GM18868 (cell line): ENCODE data around the gene LRRC46.

Experiments used
- ATAC-seq: cut with Tn5 transposase; IDR thresholded peaks from one replicate; pipeline ENCODE4 v1.9.1; 2021; ENCODE audit warnings: mild to moderate bottlenecking, moderate library complexity; ENCODE audit not compliant: unreplicated experiment

The LRRC46 gene, protein sequence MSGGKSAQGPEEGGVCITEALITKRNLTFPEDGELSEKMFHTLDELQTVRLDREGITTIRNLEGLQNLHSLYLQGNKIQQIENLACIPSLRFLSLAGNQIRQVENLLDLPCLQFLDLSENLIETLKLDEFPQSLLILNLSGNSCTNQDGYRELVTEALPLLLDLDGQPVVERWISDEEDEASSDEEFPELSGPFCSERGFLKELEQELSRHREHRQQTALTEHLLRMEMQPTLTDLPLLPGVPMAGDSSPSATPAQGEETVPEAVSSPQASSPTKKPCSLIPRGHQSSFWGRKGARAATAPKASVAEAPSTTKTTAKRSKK

DNA sequence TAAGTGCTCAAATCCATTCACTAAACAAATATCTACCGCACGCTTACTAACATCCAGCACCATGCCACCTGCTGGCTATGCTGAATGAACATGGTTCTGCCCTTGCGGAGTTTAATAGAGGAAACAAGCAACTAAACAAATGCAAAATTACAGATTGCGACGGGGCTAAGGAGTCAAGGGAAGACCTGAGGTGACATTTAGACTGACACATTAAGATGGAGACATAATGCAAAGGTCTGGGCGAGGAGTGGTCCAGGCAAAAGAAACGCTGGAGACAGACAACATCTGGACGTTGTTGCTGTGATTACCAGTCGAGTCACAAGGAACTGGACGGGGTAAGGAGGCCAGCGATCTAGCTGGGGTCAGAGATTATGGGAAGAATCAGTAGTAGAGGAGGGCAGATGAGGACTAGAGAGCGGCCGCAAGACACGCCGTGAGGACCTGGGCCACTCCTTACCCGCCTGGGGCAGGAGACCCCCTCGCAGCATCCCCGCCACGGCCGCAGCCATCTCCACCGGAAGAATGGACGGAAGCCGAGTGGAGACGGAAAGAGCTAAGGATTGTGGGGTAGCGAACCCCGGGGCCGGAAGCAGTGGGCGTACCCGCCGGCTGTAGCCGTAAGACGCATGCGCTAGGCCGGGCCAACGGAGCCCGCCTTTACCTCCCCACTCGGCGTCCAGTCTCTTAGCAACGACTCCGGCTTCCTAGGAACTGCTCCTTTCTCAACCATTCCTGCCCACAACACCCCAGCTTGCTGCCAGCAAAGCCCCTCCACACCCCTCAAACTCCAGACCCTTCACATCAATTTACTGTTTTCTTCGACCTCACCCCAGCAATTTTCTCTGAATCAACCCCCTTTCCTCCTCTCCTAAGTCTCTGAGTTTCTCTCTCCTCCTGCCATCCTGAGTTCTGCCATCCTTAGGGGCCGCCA lies at the start of gene LRRC46, which contains the start of gene MRPL10:
LRRC46 (plus strand) TSS at position 668 of the 931 bp plus-strand sequence. CDS start 320 bp downstream, outside the sequence.
MRPL10 (minus strand) TSS at position 539 of the 931 bp plus-strand sequence; CDS start at position 509, 30 bp downstream.
- peak; percentile 85 for ATAC-seq

DNA sequence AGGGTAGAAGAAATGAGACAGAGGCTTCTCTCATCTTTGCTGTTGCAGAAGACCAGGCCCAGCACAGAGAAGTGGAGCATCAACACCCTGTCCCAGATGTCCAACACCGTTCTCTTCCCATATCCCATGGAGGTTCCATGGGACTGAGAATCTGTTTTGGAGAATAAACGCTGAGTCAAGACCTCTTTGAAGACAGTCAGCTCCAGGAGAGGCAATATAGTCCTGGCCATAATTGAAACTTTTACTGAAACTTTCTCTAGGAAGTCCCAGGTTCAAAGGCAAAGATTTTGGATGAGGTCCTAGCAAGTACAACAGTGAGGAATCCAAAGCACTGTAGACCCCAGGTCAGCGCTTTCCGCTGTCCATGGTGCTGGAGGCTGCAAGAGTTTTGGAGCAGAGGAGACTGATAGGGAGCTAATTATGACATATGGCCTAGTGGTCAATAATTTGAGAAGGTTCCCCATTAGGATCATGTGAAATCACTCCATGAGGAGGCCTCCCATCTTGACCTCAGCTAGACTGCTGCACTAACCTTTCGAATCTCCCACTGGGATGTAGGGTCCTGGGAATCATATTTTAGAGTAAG lies 45.8 kb upstream of the LRRC46 start:
- ATAC-seq = no peak

DNA sequence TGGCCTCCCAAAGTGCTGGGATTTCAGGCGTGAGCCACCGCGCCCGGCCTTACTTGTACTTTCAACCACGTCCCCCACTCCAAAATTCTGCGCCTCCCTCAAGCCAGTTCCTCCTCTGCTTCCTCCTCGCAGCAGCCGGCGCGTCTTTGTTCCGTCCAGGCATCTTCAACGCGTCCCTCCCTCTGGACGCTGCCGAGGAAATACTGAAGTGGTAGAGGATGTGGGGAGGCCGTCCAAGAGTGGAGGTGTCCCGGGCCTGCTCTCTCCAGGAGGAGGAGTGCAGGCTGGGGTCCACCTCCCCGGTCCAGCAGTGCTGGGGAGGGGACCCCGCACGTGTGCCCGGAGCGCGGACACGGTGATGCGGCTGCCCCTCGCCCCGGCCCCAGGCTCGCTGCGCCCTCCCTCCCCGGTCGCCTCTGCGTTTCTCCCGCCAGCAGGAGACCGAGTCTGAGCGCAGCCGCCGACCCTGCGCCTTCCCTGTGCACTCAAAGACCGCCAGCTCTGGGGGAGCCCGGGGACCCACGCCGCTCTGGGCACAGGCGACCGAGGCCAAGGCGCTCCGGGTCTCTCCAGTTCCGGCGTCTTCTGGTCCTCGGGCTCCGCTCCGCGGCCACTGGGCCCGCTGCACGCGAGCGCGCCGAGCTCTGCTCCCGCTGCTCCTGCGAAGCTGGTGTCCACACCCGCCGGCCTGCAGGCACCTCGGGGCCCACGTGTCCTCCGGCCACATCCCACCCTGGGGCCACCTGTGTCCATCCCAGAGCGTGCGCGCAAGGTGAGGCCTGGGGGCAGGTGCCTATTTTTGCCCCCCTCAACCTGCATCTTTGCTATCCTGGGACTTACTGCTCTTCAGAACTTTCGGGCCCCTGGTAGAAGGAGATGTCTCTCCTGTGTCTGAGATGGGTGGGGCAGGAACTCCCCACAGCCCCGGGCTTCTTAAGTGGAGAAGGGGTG lies 41.6 kb upstream of the LRRC46 start:
- no peak for ATAC-seq

DNA sequence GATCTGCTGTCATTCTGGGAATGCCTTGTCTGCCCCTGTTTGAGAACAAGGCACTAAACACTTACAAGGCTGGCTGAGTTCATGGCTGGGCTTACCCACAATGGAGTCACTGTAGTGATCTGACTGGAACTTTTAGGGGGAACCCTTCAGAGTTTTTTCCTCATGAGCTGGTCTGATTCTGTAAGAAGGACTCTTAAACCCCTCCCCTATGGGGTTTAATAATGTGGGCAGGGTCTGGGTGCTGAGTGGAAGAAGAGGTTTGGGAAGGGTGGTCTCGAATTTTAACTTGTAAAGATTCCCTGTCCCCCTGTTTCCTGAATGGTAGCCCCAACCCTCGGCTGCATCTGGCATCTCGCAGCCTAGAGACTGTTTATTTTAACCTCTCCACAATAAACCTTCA lies 40.4 kb upstream of the LRRC46 start:
- ATAC-seq = no peak

- no peak for ATAC-seq
These were observed 39.0 kb upstream of the LRRC46 start for GRCh38 chr17:47792457-47792856.

GRCh38 chr17:47792979-47793378 lies 38.5 kb upstream of the LRRC46 start:
- no peak for ATAC-seq

DNA sequence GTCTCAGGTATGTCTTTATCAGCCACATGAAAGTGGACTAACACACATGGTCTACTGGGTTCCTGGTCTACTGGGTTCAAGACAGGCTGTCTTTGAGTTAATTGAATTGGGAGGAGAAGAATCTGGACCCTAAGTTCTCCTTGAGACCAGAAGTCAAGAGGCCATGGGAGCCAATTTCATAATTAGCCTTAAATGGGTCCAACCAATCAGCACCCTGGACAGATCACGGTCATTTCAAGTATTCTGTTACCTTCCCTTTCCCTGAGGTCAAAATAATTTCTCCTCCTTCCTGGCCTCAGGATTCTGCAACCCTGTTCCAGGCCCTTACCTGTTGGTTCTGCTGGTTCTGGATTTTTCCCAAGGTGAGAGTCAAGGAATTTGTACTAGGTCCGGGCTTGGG lies 33.7 kb upstream of the LRRC46 start:
- ATAC-seq = no peak

DNA sequence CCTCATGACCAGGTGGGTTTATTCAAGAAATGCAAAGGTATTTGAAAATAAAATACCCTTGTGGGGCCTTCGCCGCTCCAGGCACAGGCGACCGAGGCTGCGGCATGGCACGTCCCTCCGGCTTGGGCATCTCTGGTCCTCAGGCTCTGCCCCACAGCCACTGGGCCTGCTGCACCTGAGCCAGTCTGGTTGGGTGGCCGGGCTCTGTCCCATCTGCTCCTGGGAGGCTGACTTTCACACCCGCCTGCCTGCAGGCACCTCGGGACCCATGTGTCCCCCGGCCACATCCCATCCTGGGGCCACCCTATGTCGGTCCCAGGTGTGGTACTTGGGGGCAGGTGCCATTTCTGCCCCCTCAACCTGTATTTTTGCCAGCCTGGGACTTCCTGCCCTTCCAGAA lies 30.8 kb upstream of the LRRC46 start:
- ATAC-seq = no peak

GRCh38 chr17:47801176-47801765 lies 30.2 kb upstream of the LRRC46 start:
- no peak for ATAC-seq

DNA sequence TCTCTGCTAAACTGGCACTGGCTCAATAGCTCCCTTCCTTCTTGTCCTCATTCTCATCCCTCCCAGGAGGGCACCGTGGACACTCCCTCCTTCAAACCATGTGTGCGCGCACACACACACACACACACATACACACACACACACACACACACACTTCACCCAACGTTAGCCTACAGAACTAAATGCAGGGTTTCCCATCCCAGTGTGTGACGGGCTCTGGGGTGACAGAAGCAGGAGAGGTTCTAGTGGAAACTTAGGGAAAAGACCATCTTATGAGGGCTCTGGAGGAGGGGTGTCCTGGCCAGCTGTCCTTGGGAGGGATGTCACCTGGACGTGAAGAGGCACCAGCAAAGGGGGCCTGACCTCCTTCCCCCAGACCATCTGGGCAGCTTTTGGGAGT lies 29.6 kb upstream of the LRRC46 start:
- ATAC-seq = no peak

DNA sequence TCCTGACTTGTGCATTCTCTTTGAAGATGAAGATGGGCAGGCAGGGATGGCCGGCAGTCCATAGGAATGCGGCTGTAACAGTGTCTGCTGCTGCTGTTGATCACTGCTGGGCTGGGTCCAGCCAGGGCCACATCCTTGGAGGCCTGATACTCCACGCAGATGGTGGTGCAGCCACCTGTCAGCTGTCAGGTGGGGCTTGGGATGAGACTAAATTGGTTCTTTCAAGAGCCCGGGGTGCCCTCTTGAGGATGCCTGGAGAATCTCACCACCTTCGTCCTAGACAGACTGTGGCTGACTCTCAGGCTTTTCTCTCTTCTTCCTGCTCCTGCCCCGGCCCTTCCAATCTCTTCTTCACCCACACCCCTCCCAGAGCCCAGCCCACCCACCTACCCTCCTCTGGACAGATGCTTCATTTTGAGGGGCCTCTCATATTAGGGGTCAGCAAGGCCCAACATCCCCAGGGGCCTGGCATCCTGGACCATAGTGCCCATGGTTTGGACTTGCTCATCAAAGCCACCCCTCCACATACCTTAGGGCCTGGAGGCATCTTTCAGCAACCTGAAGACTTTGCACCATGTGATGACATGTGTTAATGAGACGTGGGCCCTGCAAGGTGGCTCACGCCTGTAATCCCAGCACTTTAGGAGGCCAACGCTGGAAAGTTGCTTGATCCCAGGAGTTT lies 29.0 kb upstream of the LRRC46 start:
- no peak for ATAC-seq

- ATAC-seq = no peak
These were observed 28.3 kb upstream of the LRRC46 start for GRCh38 chr17:47803201-47803600.

DNA sequence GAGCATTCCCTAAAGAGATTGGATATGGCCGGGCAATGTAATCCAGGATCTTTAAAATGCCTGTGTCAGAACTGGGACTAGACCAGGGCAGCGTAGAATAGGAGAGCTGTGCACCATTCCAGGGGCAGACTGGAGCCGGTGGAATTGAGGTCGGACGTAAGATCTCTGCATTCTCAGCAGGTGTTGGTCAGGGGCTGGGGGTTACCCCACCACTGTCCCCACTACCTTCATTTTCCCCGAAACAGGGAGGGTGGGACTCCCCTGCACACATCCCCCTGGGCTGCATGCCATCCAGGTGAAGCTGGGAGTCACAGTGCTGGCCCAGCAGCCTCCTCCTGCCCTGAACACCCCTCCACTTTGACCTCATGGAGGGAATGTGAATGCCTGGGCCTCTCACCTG lies 27.7 kb upstream of the LRRC46 start:
- no peak for ATAC-seq

GRCh38 chr17:47804461-47804860 lies 27.0 kb upstream of the LRRC46 start:
- ATAC-seq = no peak

- ATAC-seq = no peak
These were observed 25.2 kb upstream of the LRRC46 start for GRCh38 chr17:47806026-47806912.

DNA sequence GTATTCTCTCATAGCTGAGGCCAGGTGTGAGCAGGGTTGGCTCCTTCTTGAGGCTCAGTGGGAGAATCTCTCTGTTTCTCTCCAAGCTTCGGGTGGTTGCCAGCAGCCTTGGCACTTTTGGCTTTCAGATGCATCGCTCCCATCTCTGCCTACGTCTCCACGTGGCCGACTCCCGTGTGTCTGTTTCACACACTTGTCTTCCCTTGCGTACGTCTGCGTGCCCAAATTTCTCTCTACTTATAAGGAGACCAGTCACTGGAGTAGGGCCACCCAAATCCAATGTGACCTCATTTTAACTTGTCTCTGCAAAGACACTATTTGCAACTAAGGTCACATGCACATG lies 24.6 kb upstream of the LRRC46 start:
- ATAC-seq = no peak

DNA sequence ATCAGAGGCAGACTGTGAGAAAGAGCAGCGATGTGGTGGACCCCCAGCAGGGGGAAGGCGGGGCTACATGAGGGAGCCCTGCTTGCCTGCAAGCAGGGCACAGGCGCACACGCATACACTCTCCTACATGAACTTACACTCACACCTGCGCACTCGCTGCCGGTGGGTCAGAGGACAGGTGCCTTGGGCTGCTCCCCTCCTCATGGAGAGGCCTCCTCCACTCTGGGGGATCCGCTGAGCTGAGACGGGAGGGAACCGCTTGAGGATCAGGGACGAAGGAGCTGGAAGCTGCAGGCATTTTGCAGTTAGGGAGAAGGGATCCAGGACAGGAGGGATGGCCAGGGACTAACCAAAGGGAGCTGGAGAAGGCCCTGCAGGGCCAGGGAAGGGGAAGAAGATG lies 24.0 kb upstream of the LRRC46 start:
- ATAC-seq = no peak

- no peak for ATAC-seq
These were observed 23.2 kb upstream of the LRRC46 start for GRCh38 chr17:47808036-47808829.
